GM12801 (cell line): ENCODE data around the gene PRKAR1B.

Experiments used
- CTCF ChIP-seq: IDR thresholded peaks from one replicate; pipeline ENCODE4 v1.5.1; 2011; ENCODE audit warnings: control low read depth; ENCODE audit not compliant: insufficient read length; ENCODE audit errors: extremely low read depth

PRKAR1B gene

GRCh38 chr7:556291-556826, 170.7 kb downstream of the PRKAR1B start:
- no peak for TF ChIP-seq CTCF

- no peak for TF ChIP-seq CTCF
Observed at GRCh38 chr7:555551-556160, 171.4 kb downstream of the PRKAR1B start.

GRCh38 chr7:553636-554111, 173.4 kb downstream of the PRKAR1B start:
- no peak for TF ChIP-seq CTCF

- TF ChIP-seq CTCF = no peak
Observed at GRCh38 chr7:552868-553635, 174.0 kb downstream of the PRKAR1B start.

GRCh38 chr7:550881-551614, 176.0 kb downstream of the PRKAR1B start:
- no peak for TF ChIP-seq CTCF

- no peak for TF ChIP-seq CTCF
Observed at GRCh38 chr7:549891-550625, 177.0 kb downstream of the PRKAR1B start.
